Superior temporal gyrus (tissue), 1 donor: ENCODE results near the gene GAGE10.
"Not testable (repeated sequence)": the region's sequence is repeated elsewhere in the genome, so short reads cannot be mapped to it uniquely, and the experiment has no call there.

ENCODE experiments used
- DNase-seq: peaks from one replicate; pipeline ENCODE4 v3.0.0-alpha.2; 2016; ENCODE audit errors: extremely low spot score

The GAGE10 gene

GRCh38 chrX:49276671-49277534, 26.5 kb upstream of the GAGE10 start:
- DNase-seq, result no peak

- DNase-seq, result no peak
Measured at GRCh38 chrX:49277535-49277830, 26.0 kb upstream of the GAGE10 start.

- DNase-seq, result no peak
Measured at GRCh38 chrX:49278081-49278480, 25.4 kb upstream of the GAGE10 start.

- peak; percentile 37 for DNase-seq
Measured at GRCh38 chrX:49282647-49283011, 20.8 kb upstream of the GAGE10 start.

GRCh38 chrX:49284212-49284611, 19.2 kb upstream of the GAGE10 start:
- DNase-seq, result no peak

GRCh38 chrX:49286136-49286535, 17.3 kb upstream of the GAGE10 start:
- no peak for DNase-seq

- no peak for DNase-seq
Measured at GRCh38 chrX:49286581-49286980, 16.9 kb upstream of the GAGE10 start.

- DNase-seq, result no peak
Measured at GRCh38 chrX:49287665-49288064, 15.8 kb upstream of the GAGE10 start.

GRCh38 chrX:49290215-49290614, 13.2 kb upstream of the GAGE10 start:
- DNase-seq, result no peak

- peak; percentile 49 for DNase-seq
Measured at GRCh38 chrX:49291615-49292337, 11.7 kb upstream of the GAGE10 start.

GRCh38 chrX:49292400-49293362, 10.8 kb upstream of the GAGE10 start:
- no peak for DNase-seq

- DNase-seq, result not testable (repeated sequence)
Measured at GRCh38 chrX:49299293-49299692, 4.2 kb upstream of the GAGE10 start.

- DNase-seq, result no peak
Measured at GRCh38 chrX:49300703-49301102, 2.7 kb upstream of the GAGE10 start.

GRCh38 chrX:49307775-49308174, 4.3 kb downstream of the GAGE10 start:
- not testable (repeated sequence) for DNase-seq

- no peak for DNase-seq
Measured at GRCh38 chrX:49308604-49309269, 5.3 kb downstream of the GAGE10 start.

- no peak for DNase-seq
Measured at GRCh38 chrX:49309401-49309981, 6.0 kb downstream of the GAGE10 start.

GRCh38 chrX:49310371-49310770, 6.9 kb downstream of the GAGE10 start:
- no peak for DNase-seq

- no peak for DNase-seq
Measured at GRCh38 chrX:49312176-49312575, 8.7 kb downstream of the GAGE10 start.

- no peak for DNase-seq
Measured at GRCh38 chrX:49316085-49316484, 12.6 kb downstream of the GAGE10 start.

GRCh38 chrX:49321737-49322136, 18.3 kb downstream of the GAGE10 start, which contains the start of gene GAGE12J:
Gene GAGE12J, plus strand, starts transcription at chrX:49322037. Its CDS starts 1,157 bp downstream, at chrX:49323194.
- not testable (repeated sequence) for DNase-seq

- not testable (repeated sequence) for DNase-seq
Measured at GRCh38 chrX:49322266-49322665, 18.8 kb downstream of the GAGE10 start.
